ENCODE measurements around the gene TTC34. TPM values are rescaled to one million over a fixed set of nuclear protein-coding genes. Genes with fewer than 3 reads are reported as not detected.
"Not testable (repeated sequence)": the region's sequence is repeated elsewhere in the genome, so short reads cannot be mapped to it uniquely, and the experiment has no call there.

The TTC34 gene
- total RNA-seq, 6 experiments from 2014 or later: 0.06 to 0.23 (median 0.18) TPM; not detected in 1

DNA sequence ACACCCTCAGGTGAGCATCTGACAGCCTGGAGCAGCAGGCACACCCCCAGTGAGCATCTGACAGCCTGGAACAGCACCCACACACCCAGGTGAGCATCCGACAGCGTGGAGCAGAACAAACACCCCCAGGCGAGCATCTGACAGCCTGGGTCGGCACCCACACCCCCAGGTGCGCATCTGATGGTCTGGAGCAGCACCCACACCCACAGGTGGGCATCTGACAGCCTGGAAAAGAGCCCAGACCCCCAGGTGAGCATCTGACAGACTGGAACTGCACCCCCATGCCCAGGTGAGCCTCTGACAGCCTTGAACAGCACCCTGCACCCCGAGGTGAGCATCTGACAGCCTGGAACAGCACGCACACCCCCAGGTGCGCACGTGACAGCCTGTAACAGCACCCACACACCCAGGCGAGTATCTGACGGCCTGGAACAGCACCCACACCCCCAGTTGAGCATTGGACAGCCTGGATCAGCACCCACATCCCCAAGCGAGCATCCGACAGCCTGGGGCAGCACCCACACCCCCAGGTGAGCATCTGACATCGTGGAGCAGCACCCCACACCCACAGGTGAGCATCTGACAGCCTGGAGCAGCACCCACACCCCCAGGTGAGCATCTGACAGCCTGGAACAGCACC is 51.3 kb downstream of the TTC34 start:
- H3K4me3 ChIP-seq; H3K9me3 ChIP-seq; H3K36me3 ChIP-seq; H3K27me3 ChIP-seq; ATAC-seq; intact Hi-C loops (cut with DNase I); H3K27ac ChIP-seq; H3K4me1 ChIP-seq: not testable (repeated sequence)
- peak in 1 of 3 donors; percentile 35 for DNase-seq
- 36% methylated on average over 7 of the region's 14 CpGs for WGBS (ENCODE audit: insufficient coverage, low coverage, low lambda C conversion rate, missing lambda C conversion rate)

DNA sequence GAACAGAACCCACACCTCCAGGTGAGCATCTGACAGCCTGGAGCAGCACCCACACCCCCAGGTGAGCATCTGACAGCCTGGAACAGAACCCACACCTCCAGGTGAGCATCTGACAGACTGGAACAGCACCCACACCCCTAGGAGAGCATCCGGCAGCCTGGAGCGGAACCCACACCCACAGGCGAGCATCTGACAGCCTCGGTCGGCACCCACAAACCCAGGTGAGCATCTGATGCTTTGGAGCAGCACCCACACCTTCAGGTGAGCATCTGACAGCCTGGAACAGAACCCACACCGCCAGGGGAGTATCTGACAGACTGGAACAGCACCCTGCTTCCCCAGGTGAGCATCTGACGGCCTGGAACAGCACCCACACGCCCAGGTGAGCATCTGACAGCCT is 52.9 kb downstream of the TTC34 start:
- H3K36me3 ChIP-seq; H3K27ac ChIP-seq; H3K4me3 ChIP-seq; H3K9me3 ChIP-seq; H3K27me3 ChIP-seq; intact Hi-C loops (cut with DNase I); ATAC-seq; H3K4me1 ChIP-seq: not testable (repeated sequence)
- WGBS (ENCODE audit: insufficient coverage, low coverage, low lambda C conversion rate, missing lambda C conversion rate): 25% methylated on average over 1 of the region's 8 CpGs
- DNase-seq: peak in 1 of 3 donors; percentile 2

DNA sequence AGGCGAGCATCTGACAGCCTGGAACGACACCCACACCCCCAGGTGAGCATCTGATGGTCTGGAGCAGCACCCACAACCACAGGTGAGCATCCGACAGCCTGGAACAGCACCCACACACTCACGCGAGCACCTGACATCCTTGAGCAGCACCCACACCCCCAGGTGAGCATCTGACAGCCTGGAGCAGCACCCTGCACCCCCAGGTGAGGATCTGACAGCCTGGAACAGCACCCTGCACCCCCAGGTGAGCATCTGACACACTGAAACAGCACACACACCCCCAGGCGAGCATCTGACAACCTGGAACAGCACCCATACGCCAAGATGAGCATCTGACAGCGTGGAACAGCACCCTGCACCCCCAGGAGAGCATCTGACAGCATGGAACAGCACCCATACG is 106.7 kb downstream of the TTC34 start:
- H3K36me3 ChIP-seq; H3K9me3 ChIP-seq; H3K4me1 ChIP-seq; ATAC-seq; H3K4me3 ChIP-seq; H3K27me3 ChIP-seq; H3K27ac ChIP-seq; intact Hi-C loops (cut with DNase I): not testable (repeated sequence)
- DNase-seq: peak in 1 of 3 donors; percentile 34
- no CpG with 5 or more reads among the region's 9 CpGs for WGBS (ENCODE audit: insufficient coverage, low coverage, low lambda C conversion rate, missing lambda C conversion rate)

DNA sequence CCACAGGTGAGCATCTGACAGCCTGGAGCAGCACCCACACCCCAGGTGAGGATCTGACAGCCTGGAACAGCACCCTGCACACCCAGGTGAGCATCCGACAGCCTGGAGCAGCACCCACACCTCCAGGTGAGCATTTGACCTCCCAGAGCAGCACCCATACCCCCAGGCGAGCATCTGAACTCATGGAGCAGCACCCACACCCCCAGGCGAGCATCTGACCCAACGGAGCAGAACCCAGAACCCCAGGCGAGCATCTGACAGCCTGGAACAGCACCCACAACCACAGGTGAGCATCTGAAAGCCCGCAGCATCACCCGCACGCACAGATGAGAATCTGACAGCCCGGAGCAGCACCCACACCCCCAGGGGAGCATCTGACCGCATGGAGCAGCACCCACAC is 111.3 kb downstream of the TTC34 start:
- ATAC-seq; H3K4me1 ChIP-seq; DNase-seq; H3K4me3 ChIP-seq; H3K27me3 ChIP-seq; H3K27ac ChIP-seq; H3K9me3 ChIP-seq; H3K36me3 ChIP-seq; intact Hi-C loops (cut with DNase I): not testable (repeated sequence)
- WGBS (ENCODE audit: insufficient coverage, low coverage, low lambda C conversion rate, missing lambda C conversion rate): no CpG with 5 or more reads among the region's 10 CpGs

DNA sequence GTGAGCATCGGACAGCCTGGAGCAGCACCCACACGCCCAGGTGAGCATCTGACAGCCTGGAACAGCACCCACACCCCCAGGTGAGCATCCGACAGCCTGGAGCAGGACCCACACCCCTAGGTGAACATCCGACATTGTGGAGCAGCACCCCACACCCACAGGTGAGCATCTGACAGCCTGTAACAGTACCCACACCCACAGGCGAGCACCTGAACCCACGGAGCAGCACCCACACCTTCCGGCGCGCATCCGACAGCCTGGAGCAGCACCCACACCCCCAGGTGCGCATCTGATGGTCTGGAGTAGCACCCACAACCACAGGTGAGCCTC is 113.2 kb downstream of the TTC34 start:
- H3K27me3 ChIP-seq; intact Hi-C loops (cut with DNase I); H3K36me3 ChIP-seq; ATAC-seq; H3K4me3 ChIP-seq; H3K9me3 ChIP-seq; H3K27ac ChIP-seq; DNase-seq; H3K4me1 ChIP-seq: not testable (repeated sequence)
- WGBS (ENCODE audit: insufficient coverage, low coverage, low lambda C conversion rate, missing lambda C conversion rate): 40% methylated on average over 3 of the region's 11 CpGs

DNA sequence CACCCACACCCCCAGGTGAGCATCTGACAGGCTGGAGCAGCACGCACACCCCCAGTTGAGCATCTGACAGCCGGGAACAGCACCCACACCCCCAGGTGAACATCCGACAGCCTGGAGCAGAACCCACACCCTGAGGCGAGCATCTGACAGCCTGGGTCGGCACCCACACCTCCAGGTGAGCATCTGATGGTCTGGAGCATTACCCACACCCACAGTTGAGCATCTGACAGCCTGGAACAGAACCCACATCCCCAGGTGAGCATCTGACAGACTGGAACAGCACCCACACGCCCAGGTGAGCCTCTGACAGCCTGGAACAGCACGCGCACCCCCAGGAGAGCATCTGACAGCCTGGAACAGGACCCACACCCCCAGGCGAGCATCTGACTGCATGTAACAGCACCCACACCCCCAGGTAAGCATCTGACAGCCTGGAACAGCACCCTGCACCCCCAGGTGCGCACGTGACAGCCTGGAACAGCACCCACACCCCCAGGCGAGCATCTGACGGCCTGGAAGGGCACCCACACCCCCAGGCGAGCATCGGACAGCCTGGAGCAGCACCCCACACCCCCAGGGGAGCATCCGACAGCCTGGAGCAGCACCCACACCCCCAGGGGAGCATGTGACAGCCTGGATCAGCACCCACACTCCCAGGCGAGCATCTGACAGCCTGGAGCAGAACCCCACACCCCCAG is 113.7 kb downstream of the TTC34 start:
- WGBS (ENCODE audit: insufficient coverage, low coverage, low lambda C conversion rate, missing lambda C conversion rate): 19% methylated on average over 12 of the region's 17 CpGs
- ATAC-seq; H3K36me3 ChIP-seq; H3K4me1 ChIP-seq; H3K9me3 ChIP-seq; H3K4me3 ChIP-seq; intact Hi-C loops (cut with DNase I); H3K27ac ChIP-seq; H3K27me3 ChIP-seq: not testable (repeated sequence)
- peak; percentile 46 to 77 (median 54) for DNase-seq

DNA sequence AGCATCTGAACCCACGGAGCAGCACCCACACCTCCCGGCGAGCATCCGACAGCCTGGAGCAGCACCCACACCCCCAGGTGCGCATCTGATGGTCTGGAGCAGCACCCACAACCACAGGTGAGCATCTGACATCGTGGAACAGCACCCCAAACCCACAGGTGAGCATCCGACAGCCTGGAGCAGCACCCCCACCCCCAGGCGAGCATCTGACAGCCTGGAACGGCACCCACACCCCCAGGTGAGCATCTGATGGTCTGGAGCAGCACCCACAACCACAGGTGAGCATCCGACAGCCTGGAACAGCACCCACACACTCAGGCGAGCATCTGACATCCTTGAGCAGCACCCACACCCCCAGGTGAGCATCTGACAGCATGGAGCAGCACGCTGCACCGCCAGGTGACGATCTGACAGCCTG is 114.3 kb downstream of the TTC34 start:
- peak in 1 of 3 donors; percentile 46 for DNase-seq
- H3K36me3 ChIP-seq; H3K27ac ChIP-seq; H3K9me3 ChIP-seq; ATAC-seq; H3K4me1 ChIP-seq; intact Hi-C loops (cut with DNase I); H3K4me3 ChIP-seq; H3K27me3 ChIP-seq: not testable (repeated sequence)
- 16% methylated on average over 10 of the region's 14 CpGs for WGBS (ENCODE audit: insufficient coverage, low coverage, low lambda C conversion rate, missing lambda C conversion rate)

DNA sequence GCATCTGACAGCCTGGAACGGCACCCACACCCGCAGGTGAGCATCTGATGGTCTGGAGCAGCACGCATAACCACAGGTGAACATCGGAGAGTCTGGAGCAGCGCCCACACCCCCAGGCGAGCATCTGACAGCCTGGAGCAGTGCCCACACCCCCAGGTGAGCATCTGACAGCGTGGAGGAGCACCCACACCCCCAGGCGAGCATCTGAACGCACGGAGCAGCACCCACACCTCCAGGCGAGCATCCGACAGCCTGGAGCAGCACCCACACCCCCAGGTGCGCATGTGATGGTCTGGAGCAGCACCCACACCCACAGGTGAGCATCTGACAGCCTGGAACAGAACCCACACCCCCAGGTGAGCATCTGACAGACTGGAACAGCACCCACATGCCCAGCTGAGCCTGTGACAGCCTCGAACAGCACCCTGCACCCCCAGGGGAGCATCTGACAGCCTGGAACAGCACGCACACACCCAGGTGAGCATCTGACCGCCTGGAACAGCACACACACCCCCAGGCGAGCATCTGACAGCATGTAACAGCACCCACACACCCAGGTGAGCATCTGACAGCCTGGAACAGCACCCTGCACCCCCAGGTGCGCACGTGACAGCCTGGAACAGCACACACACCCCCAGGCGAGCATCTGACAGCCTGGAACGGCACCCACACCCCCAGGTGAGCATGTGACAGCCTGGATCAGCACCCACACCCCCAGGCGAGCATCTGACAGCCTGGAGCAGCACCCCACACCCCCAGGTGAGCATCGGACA is 115.2 kb downstream of the TTC34 start:
- ATAC-seq; H3K4me3 ChIP-seq; H3K27me3 ChIP-seq; intact Hi-C loops (cut with DNase I); H3K27ac ChIP-seq; H3K4me1 ChIP-seq; H3K36me3 ChIP-seq; H3K9me3 ChIP-seq: not testable (repeated sequence)
- 26% methylated on average over 14 of the region's 23 CpGs for WGBS (ENCODE audit: insufficient coverage, low coverage, low lambda C conversion rate, missing lambda C conversion rate)
- DNase-seq: peak in 1 of 3 donors; percentile 35

DNA sequence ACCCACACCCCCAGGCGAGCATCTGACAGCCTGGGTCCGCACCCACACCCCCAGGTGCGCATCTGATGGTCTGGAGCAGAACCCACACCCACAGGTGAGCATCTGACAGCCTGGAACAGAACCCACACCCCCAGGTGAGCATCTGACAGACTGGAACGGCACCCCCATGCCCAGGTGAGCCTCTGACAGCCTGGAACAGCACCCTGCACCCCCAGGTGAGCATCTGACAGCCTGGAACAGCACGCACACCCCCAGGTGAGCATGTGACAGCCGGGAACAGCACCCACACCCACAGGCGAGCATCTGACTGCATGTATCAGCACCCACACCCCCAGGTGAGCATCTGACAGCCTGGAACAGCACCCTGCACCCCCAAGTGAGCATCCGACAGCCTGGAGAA is 115.8 kb downstream of the TTC34 start:
- H3K9me3 ChIP-seq; intact Hi-C loops (cut with DNase I); H3K36me3 ChIP-seq; H3K27ac ChIP-seq; H3K4me1 ChIP-seq; ATAC-seq; H3K27me3 ChIP-seq; H3K4me3 ChIP-seq: not testable (repeated sequence)
- peak in 1 of 3 donors; percentile 33 for DNase-seq
- WGBS (ENCODE audit: insufficient coverage, low coverage, low lambda C conversion rate, missing lambda C conversion rate): 8% methylated on average over 2 of the region's 8 CpGs

DNA sequence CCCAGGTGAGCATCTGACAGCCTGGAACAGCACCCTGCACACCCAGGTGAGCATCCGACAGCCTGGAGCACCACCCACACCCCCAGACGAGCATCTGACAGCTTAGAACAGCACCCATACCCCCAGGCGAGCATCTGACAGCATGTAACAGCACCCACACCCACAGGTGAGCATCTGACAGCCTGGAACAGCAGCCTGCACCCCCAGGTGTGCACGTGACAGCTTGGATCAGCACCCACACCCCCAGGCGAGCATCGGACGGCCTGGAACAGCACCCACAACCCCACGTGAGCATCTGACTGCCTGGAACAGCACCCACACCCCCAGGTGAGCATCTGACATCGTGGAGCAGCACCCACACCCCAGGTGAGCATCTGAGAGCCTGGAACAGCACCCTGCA is 116.6 kb downstream of the TTC34 start:
- H3K4me1 ChIP-seq; intact Hi-C loops (cut with DNase I); H3K36me3 ChIP-seq; H3K27ac ChIP-seq; ATAC-seq; H3K9me3 ChIP-seq; H3K27me3 ChIP-seq; H3K4me3 ChIP-seq: not testable (repeated sequence)
- DNase-seq: peak in 1 of 3 donors; percentile 18
- 13% methylated on average over 7 of the region's 9 CpGs for WGBS (ENCODE audit: insufficient coverage, low coverage, low lambda C conversion rate, missing lambda C conversion rate)

DNA sequence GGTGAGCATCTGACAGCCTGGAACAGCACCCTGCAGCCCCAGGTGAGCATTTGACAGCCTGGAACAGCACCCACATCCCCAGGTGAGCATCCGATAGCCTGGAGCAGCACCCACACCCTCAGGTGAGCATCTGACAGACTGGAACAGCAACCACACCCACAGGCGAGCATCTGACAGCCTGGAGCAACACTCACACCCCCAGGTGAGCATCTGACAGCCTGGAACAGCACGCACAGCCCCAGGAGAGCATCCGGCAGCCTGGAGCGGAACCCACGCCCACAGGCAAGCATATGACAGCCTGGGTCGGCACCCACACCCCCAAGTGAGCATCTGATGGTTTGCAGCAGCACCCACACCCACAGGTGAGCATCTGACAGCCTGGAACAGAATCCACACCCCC is 117.5 kb downstream of the TTC34 start:
- WGBS (ENCODE audit: insufficient coverage, low coverage, low lambda C conversion rate, missing lambda C conversion rate): 23% methylated on average over 7 of the region's 7 CpGs
- H3K27me3 ChIP-seq; H3K36me3 ChIP-seq; H3K4me3 ChIP-seq; H3K27ac ChIP-seq; H3K9me3 ChIP-seq; H3K4me1 ChIP-seq; ATAC-seq; intact Hi-C loops (cut with DNase I): not testable (repeated sequence)
- DNase-seq: peak in 2 of 3 donors; percentile 57 to 78
